ENCODE results near the gene TMEM178B. TPM values are rescaled to one million over a fixed set of nuclear protein-coding genes. Genes with fewer than 3 reads are reported as not detected.

Gene TMEM178B
- polyA plus RNA-seq, 1 of the 3 experiments (the other 2 are of a cell fraction): 0.20 TPM

GRCh38 chr7:141359740-141360415 lies 286.0 kb downstream of the TMEM178B start:
- Histone ChIP-seq H3K9me2 (no peaks in the 10 kb centered on the region), H3K9me3 (no peaks in the 10 kb centered on the region), H2AFZ (ENCODE audit: low read depth) (no peak overlapping the region), H3F3A (replicated peaks; ENCODE audit: insufficient read depth) (no peaks in the 10 kb centered on the region), H3K9ac (no peak overlapping the region), H4K20me1 (ENCODE audit: insufficient read depth) (no peaks in the 10 kb centered on the region), H3K4me2 (no peak overlapping the region), H3K4me1 (ENCODE audit: control insufficient read depth in 1 of 2, insufficient read depth in 2 of 2, low read depth in 1 of 2, low read length in 1 of 2) (peaks cover 0 to 29% of the 10 kb centered on the region in 2 experiments; a peak in 2 of 4 replicates), H3K36me3 (replicated peaks in 1 of 2; ENCODE audit: control insufficient read depth in 1 of 2, insufficient read depth in 2 of 2, low read length in 1 of 2) (no peaks in the 10 kb centered on the region), H3K4me3 (ENCODE audit: low read depth in 2 of 2, low read length in 1 of 2) (no peak overlapping the region), H3K79me2 (ENCODE audit: insufficient read depth) (no peaks in the 10 kb centered on the region), H3K27ac (ENCODE audit: low read depth in 2 of 2, low read length in 1 of 2) (no peak overlapping the region), H3K27me3 (ENCODE audit: insufficient read depth) (no peaks in the 10 kb centered on the region)
- ChIA-PET CTCF (interaction anchor here (1.0 kb wide), 1 partner anchor 11 kb away, joined by 4 read pairs; no protein-coding TSS in a partner anchor), POLR2A (no interaction called here)
- TF ChIP-seq CTCF (IDR thresholded peaks at IDR 0.05) (no peak), RCOR1 (IDR thresholded peaks at IDR 0.05; ENCODE audit: low read length) (no peak), FOSL2 (IDR thresholded peaks at IDR 0.05; ENCODE audit: borderline replicate concordance, low read depth) (no peak)
- WGBS (ENCODE audit: low lambda C conversion rate): 34% methylated on average over 5 of the region's 5 CpGs
- DNase-seq: no peak

- no peaks in the 10 kb centered on the region for H3K36me3 ChIP-seq (replicated peaks in 1 of 2; ENCODE audit: control insufficient read depth in 1 of 2, insufficient read depth in 2 of 2, low read length in 1 of 2)
- H3K9me2 ChIP-seq: no peaks in the 10 kb centered on the region
- no peaks in the 10 kb centered on the region for H3F3A ChIP-seq (replicated peaks; ENCODE audit: insufficient read depth)
- WGBS (ENCODE audit: low lambda C conversion rate): 60% methylated on average over 3 of the region's 3 CpGs
- ChIA-PET CTCF (interaction anchor here (1.0 kb wide), 1 partner anchor 12 kb away, joined by 4 read pairs; no protein-coding TSS in a partner anchor), POLR2A (no interaction called here)
- no peaks in the 10 kb centered on the region for H3K79me2 ChIP-seq (ENCODE audit: insufficient read depth)
- DNase-seq: no peak
- H3K27ac ChIP-seq (ENCODE audit: low read depth in 2 of 2, low read length in 1 of 2): no peak overlapping the region
- H3K27me3 ChIP-seq (ENCODE audit: insufficient read depth): no peaks in the 10 kb centered on the region
- H3K4me3 ChIP-seq (ENCODE audit: low read depth in 2 of 2, low read length in 1 of 2): no peak overlapping the region
- no peaks in the 10 kb centered on the region for H4K20me1 ChIP-seq (ENCODE audit: insufficient read depth)
- H3K9ac ChIP-seq: no peak overlapping the region
- peaks cover 0 to 33% of the 10 kb centered on the region in 2 experiments; a peak in 2 of 4 replicates for H3K4me1 ChIP-seq (ENCODE audit: control insufficient read depth in 1 of 2, insufficient read depth in 2 of 2, low read depth in 1 of 2, low read length in 1 of 2)
- H3K9me3 ChIP-seq: no peaks in the 10 kb centered on the region
- no peak overlapping the region for H2AFZ ChIP-seq (ENCODE audit: low read depth)
- H3K4me2 ChIP-seq: no peak overlapping the region
- TF ChIP-seq NRF1 (IDR thresholded peaks at IDR 0.05; ENCODE audit: low read depth, low read length): no peak
- TF ChIP-seq YY1 (IDR thresholded peaks at IDR 0.05; ENCODE audit: low read depth): no peak
- TF ChIP-seq TEAD4 (IDR thresholded peaks at IDR 0.05; ENCODE audit: borderline replicate concordance, insufficient read depth): no peak
- no peak for TF ChIP-seq JUND (IDR thresholded peaks at IDR 0.05)
- TF ChIP-seq CTCF (IDR thresholded peaks at IDR 0.05): no peak
- no peak for TF ChIP-seq REST (IDR thresholded peaks at IDR 0.05; ENCODE audit: low read depth, low read length)
- TF ChIP-seq CHD2 (IDR thresholded peaks at IDR 0.05; ENCODE audit: low read length, partially characterized antibody): no peak
- TF ChIP-seq ELF1 (IDR thresholded peaks at IDR 0.05): no peak
- no peak for TF ChIP-seq FOXM1 (IDR thresholded peaks at IDR 0.05; ENCODE audit: low read depth)
- no peak for TF ChIP-seq EP300 (IDR thresholded peaks at IDR 0.05; ENCODE audit: borderline replicate concordance in 1 of 2, low read depth in 1 of 2, low read length in 1 of 2)
- no peak for TF ChIP-seq TCF12 (IDR thresholded peaks at IDR 0.05)
- no peak for TF ChIP-seq IRF3 (IDR thresholded peaks at IDR 0.05; ENCODE audit: low read depth, low read length)
- TF ChIP-seq NFIC (IDR thresholded peaks at IDR 0.05; ENCODE audit: borderline replicate concordance): no peak
- no peak for TF ChIP-seq RXRA (IDR thresholded peaks at IDR 0.05; ENCODE audit: borderline replicate concordance, low read depth)
- TF ChIP-seq USF1 (IDR thresholded peaks at IDR 0.05; ENCODE audit: borderline replicate concordance, low read depth): no peak
These were observed 286.5 kb downstream of the TMEM178B start for GRCh38 chr7:141360416-141360760.

Data from SK-N-SH (cell line).